HEK293 (cell line): ENCODE measurements around the gene THSD4.

Source experiments
- CTCF ChIA-PET: fragments of 350-600 bp; formaldehyde crosslinking; extraction: SDS; loops from one replicate; lab custom pipeline; 2021; ENCODE audit warnings: antibody characterized with exemption; lab: Yijun Ruan, JAX
- POLR2A ChIA-PET: fragments of 300-600 bp; formaldehyde crosslinking; extraction: SDS; loops from one replicate; lab custom pipeline; 2020; ENCODE audit warnings: antibody characterized with exemption, inconsistent platforms; lab: Yijun Ruan, JAX
- H3K27ac ChIP-seq: fragments of 200-500 bp; sonication (Bioruptor generic); 2 replicates; pipeline ENCODE4 v1.5.1; 2014; ENCODE audit warnings: low read depth, low read length, control low read depth, inconsistent platforms; ENCODE audit errors: extremely low read depth
- H3K36me3 ChIP-seq, 2 experiments: fragments of 200-500 bp in 1 of 2; sonication (Bioruptor generic) in 1 of 2; 1 replicate in 1 of 2; 2 replicates in 1 of 2; pipeline ENCODE4 v1.5.1; 2014 to 2017; ENCODE audit warnings: inconsistent platforms in 2 of 2, low read length in 2 of 2; ENCODE audit not compliant: control insufficient read depth in 2 of 2, insufficient read depth in 1 of 2
- H3K4me1 ChIP-seq: fragments of 200-500 bp; sonication (Bioruptor generic); 2 replicates; pipeline ENCODE4 v1.5.1; 2014; ENCODE audit warnings: mild to moderate bottlenecking, low read length, inconsistent platforms; ENCODE audit not compliant: control insufficient read depth, insufficient read depth
- H3K4me3 ChIP-seq: 2 replicates; pipeline ENCODE4 v1.5.1; 2011; ENCODE audit warnings: low read depth, mild to moderate bottlenecking, control low read depth, low read length, moderate library complexity
- H3K9me3 ChIP-seq: fragments of 200-500 bp; sonication (Bioruptor generic); 2 replicates; pipeline ENCODE4 v1.5.1; 2014; ENCODE audit warnings: low read depth, low read length, inconsistent platforms; ENCODE audit not compliant: control insufficient read depth, insufficient read depth
- BCL11A ChIP-seq: fragments of 450-650 bp; formaldehyde crosslinking; IDR thresholded peaks from 2 replicates; pipeline ENCODE4 v1.5.1; 2016; ENCODE audit warnings: low read depth, missing biosample characterization, missing genetic modification characterization
- KLF8 ChIP-seq: fragments of 450-650 bp; formaldehyde crosslinking; IDR thresholded peaks from 2 replicates; pipeline ENCODE4 v1.5.1; 2016; ENCODE audit warnings: missing biosample characterization, missing genetic modification characterization
- PRDM1 ChIP-seq: fragments of 450-650 bp; formaldehyde crosslinking; IDR thresholded peaks from 2 replicates; pipeline ENCODE4; 2016; ENCODE audit warnings: missing biosample characterization, missing genetic modification characterization
- TCF7L2 ChIP-seq: IDR thresholded peaks from 2 replicates; pipeline ENCODE4 v1.6.1; 2011; ENCODE audit warnings: low read depth, mild to moderate bottlenecking, inconsistent platforms, low read length, moderate library complexity, borderline replicate concordance
- ZBTB10 ChIP-seq: fragments of 450-650 bp; formaldehyde crosslinking; IDR thresholded peaks from 2 replicates; pipeline ENCODE4 v1.5.1; 2016; ENCODE audit warnings: missing biosample characterization, missing genetic modification characterization
- ZIC2 ChIP-seq: fragments of 450-650 bp; formaldehyde crosslinking; IDR thresholded peaks from 2 replicates; pipeline ENCODE4 v1.5.1; 2016; ENCODE audit warnings: missing biosample characterization, missing genetic modification characterization
- ZNF211 ChIP-seq: fragments of 450-650 bp; formaldehyde crosslinking; IDR thresholded peaks from 2 replicates; pipeline ENCODE4 v1.5.1; 2016; ENCODE audit warnings: low read depth, missing biosample characterization, missing genetic modification characterization
- ZNF341 ChIP-seq: fragments of 450-650 bp; formaldehyde crosslinking; IDR thresholded peaks from 2 replicates; pipeline ENCODE4; 2016; ENCODE audit warnings: low read depth, missing biosample characterization, missing genetic modification characterization
- ZNF433 ChIP-seq: fragments of 450-650 bp; formaldehyde crosslinking; IDR thresholded peaks from 2 replicates; pipeline ENCODE4 v1.5.1; 2016; ENCODE audit warnings: missing biosample characterization, missing genetic modification characterization, low read depth
- ZNF513 ChIP-seq: fragments of 450-650 bp; IDR thresholded peaks from 2 replicates; pipeline ENCODE4 v1.5.1; 2018; ENCODE audit warnings: missing biosample characterization, missing genetic modification characterization
- ZNF660 ChIP-seq: fragments of 450-650 bp; IDR thresholded peaks from 2 replicates; pipeline ENCODE4 v1.5.1; 2018; ENCODE audit warnings: missing biosample characterization, mild to moderate bottlenecking, missing genetic modification characterization
- ZNF843 ChIP-seq: fragments of 450-650 bp; formaldehyde crosslinking; IDR thresholded peaks from 2 replicates; pipeline ENCODE4 v1.5.1; 2016; ENCODE audit warnings: missing biosample characterization, missing genetic modification characterization
- TF ChIP-seq, protein P1 (sequence below): fragments of 450-650 bp; formaldehyde crosslinking; IDR thresholded peaks from 2 replicates; pipeline ENCODE4 v1.5.1; 2016; ENCODE audit warnings: missing biosample characterization, missing genetic modification characterization
- TF ChIP-seq, protein P2 (sequence below): fragments of 450-650 bp; formaldehyde crosslinking; IDR thresholded peaks from 2 replicates; pipeline ENCODE4 v1.5.1; 2017; ENCODE audit warnings: missing biosample characterization, missing genetic modification characterization

THSD4 gene

DNA sequence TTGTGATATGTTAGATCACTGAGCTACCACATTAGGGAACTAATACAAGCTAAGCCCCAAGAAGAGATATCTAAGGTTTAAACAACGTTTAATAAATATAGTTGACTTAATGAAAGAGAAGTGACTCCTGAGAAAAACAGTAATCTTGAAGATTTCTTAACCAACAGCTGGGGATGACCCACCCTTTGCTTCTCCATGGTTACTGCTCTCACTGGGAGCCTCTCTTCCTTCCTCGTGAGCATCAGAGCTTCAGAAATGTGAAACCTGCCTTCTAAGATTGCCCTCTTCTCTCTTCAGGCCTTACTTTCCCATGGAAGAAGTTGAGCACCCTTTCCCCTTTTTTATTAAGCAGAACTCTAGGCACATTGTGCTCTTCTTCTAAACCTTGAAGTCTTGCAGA lies 562.9 kb downstream of the THSD4 start:
- POLR2A ChIA-PET: no interaction called here
- no peaks in the 10 kb centered on the region for H3K36me3 ChIP-seq
- H3K9me3 ChIP-seq: no peaks in the 10 kb centered on the region
- H3K4me1 ChIP-seq: peaks cover 21% of the 10 kb centered on the region
- CTCF ChIA-PET: interaction anchor here (0.7 to 1.9 kb wide), 8 partner anchors 11 to 127 kb away, joined by 3 to 7 read pairs (median 4); no protein-coding TSS in a partner anchor
- no peak overlapping the region for H3K27ac ChIP-seq
- H3K4me3 ChIP-seq: no peak overlapping the region
- TF ChIP-seq PRDM1 (peak; percentile 25; the same call in 1 of the 2 replicates), ZNF513 (no peak)

DNA sequence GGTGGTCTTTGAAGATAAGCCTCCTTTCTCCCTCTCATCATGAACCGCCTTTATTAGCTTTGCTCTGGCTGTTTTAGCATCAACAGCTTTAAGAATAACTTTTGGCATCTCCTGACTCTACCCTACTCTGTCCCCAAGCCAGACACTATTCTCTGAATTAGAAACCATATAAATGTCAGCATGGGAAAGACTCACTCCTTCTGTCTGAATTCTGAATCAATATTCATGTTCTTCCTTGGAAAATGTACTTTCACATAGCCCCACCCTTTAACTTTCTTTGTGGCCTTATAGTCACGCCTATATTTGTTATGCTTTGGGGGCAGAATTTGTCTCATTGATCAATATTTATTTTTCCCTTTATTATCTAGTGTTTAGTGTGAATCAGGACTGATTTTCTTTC lies 563.3 kb downstream of the THSD4 start:
- Histone ChIP-seq H3K27ac (no peak overlapping the region), H3K36me3 (no peaks in the 10 kb centered on the region), H3K4me1 (peaks cover 21% of the 10 kb centered on the region), H3K9me3 (no peaks in the 10 kb centered on the region), H3K4me3 (no peak overlapping the region)
- TF ChIP-seq, protein P1, sequence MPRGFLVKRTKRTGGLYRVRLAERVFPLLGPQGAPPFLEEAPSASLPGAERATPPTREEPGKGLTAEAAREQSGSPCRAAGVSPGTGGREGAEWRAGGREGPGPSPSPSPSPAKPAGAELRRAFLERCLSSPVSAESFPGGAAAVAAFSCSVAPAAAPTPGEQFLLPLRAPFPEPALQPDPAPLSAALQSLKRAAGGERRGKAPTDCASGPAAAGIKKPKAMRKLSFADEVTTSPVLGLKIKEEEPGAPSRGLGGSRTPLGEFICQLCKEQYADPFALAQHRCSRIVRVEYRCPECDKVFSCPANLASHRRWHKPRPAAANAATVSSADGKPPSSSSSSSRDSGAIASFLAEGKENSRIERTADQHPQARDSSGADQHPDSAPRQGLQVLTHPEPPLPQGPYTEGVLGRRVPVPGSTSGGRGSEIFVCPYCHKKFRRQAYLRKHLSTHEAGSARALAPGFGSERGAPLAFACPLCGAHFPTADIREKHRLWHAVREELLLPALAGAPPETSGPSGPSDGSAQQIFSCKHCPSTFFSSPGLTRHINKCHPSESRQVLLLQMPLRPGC (tag by site-specific recombination): no peak
- no peak for TF ChIP-seq ZNF341 (tag by site-specific recombination)
- TF ChIP-seq, protein P2, sequence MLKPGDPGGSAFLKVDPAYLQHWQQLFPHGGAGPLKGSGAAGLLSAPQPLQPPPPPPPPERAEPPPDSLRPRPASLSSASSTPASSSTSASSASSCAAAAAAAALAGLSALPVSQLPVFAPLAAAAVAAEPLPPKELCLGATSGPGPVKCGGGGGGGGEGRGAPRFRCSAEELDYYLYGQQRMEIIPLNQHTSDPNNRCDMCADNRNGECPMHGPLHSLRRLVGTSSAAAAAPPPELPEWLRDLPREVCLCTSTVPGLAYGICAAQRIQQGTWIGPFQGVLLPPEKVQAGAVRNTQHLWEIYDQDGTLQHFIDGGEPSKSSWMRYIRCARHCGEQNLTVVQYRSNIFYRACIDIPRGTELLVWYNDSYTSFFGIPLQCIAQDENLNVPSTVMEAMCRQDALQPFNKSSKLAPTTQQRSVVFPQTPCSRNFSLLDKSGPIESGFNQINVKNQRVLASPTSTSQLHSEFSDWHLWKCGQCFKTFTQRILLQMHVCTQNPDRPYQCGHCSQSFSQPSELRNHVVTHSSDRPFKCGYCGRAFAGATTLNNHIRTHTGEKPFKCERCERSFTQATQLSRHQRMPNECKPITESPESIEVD (tag by site-specific recombination): no peak
- TF ChIP-seq ZNF660 (tag by site-specific recombination): no peak
- TF ChIP-seq BCL11A (tag by site-specific recombination): no peak
- TF ChIP-seq KLF8: no peak
- no peak for TF ChIP-seq ZIC2 (tag by site-specific recombination)
- TF ChIP-seq ZNF843 (tag by site-specific recombination): no peak
- TF ChIP-seq ZNF211 (tag by site-specific recombination): no peak
- no peak for TF ChIP-seq TCF7L2
- TF ChIP-seq PRDM1: no peak
- TF ChIP-seq ZBTB10: no peak
- TF ChIP-seq ZNF433 (tag by site-specific recombination): no peak
- POLR2A ChIA-PET: no interaction called here
- CTCF ChIA-PET: interaction anchor here (0.7 to 1.8 kb wide), 6 partner anchors 12 to 128 kb away, joined by 3 to 7 read pairs (median 4); no protein-coding TSS in a partner anchor
